ENCODE results near the gene CDH13. TPM values are rescaled to one million over a fixed set of nuclear protein-coding genes. Genes with fewer than 3 reads are reported as not detected.

The CDH13 gene
- total and polyA plus RNA-seq, 2 of the 8 experiments (the other 6 are each of a cell fraction or from before 2014, with no cell fraction given), result 2.3 to 2.4 TPM

GRCh38 chr16:83762141-83762991 lies 1135.6 kb downstream of the CDH13 start:
- Histone ChIP-seq H3K4me3 (ENCODE audit: extremely low read depth in 1 of 4, insufficient read depth in 2 of 4, low read depth in 3 of 4, low read length in 4 of 4) (no peak overlapping the region), H3K79me2 (ENCODE audit: control insufficient read depth in 1 of 2, insufficient read depth in 2 of 2, low read length in 2 of 2) (no peaks in the 10 kb centered on the region), H3K9ac (replicated peaks in 1 of 4; ENCODE audit: extremely low read depth in 1 of 4, low read depth in 3 of 4, low read length in 3 of 4) (no peak overlapping the region), H3K18ac (ENCODE audit: extremely low read depth, low read length) (no peak overlapping the region), H3K36me3 (ENCODE audit: control insufficient read depth in 2 of 4, insufficient read depth in 4 of 4, low read length in 3 of 4) (no peaks in the 10 kb centered on the region), H3K14ac (ENCODE audit: insufficient read length) (no peak overlapping the region), H4K91ac (replicated peaks; ENCODE audit: insufficient read length, low read length) (no peak overlapping the region), H3K23ac (ENCODE audit: insufficient read length) (no peak overlapping the region), H3K27ac (ENCODE audit: low read depth, low read length) (no peak overlapping the region), H4K8ac (ENCODE audit: extremely low read depth, insufficient read depth, low read length) (no peak overlapping the region), H3K4me1 (replicated peaks in 1 of 4; ENCODE audit: control insufficient read depth in 3 of 4, insufficient read depth in 4 of 4, low read length in 3 of 4) (no peaks in the 10 kb centered on the region), H3K4ac (replicated peaks; ENCODE audit: insufficient read length, low read depth, low read length) (no peak overlapping the region), H4K20me1 (replicated peaks in 1 of 2; ENCODE audit: control insufficient read depth in 1 of 2, insufficient read depth in 2 of 2, low read length in 2 of 2) (no peaks in the 10 kb centered on the region), H2BK12ac (ENCODE audit: low read depth, low read length) (no peak overlapping the region), H3K79me1 (ENCODE audit: low read depth, low read length) (no peaks in the 10 kb centered on the region), H3K4me2 (ENCODE audit: insufficient read depth in 1 of 2, low read depth in 2 of 2, low read length in 2 of 2) (no peak overlapping the region), H4K5ac (ENCODE audit: insufficient read length, low read depth, low read length) (no peak overlapping the region), H3K27me3 (replicated peaks in 1 of 4; ENCODE audit: control insufficient read depth in 3 of 4, extremely low read depth in 1 of 4, insufficient read depth in 3 of 4, low read length in 3 of 4) (peaks cover 0 to 1% (median 0%) of the 10 kb centered on the region in 4 experiments; a peak in 1 of 7 replicates), H3K56ac (replicated peaks; ENCODE audit: insufficient read length, low read depth, low read length) (no peak overlapping the region), H2AFZ (ENCODE audit: low read length) (peak overlapping the region; percentile 51; the same call in 1 of the 2 replicates), H2BK15ac (ENCODE audit: low read length) (no peak overlapping the region), H2BK120ac (replicated peaks; ENCODE audit: low read depth, low read length) (no peak overlapping the region), H3K23me2 (ENCODE audit: low read depth, low read length) (0 out of 2 replicates have a peak, but pooled peaks cover 2% of the 10 kb centered on the region), H2BK20ac (ENCODE audit: low read length) (no peak overlapping the region), H2AK5ac (ENCODE audit: low read depth, low read length) (no peak overlapping the region), H2BK5ac (ENCODE audit: low read depth, low read length) (no peak overlapping the region), H3K9me3 (ENCODE audit: insufficient read depth in 2 of 2, low read depth in 1 of 2, low read length in 1 of 2) (no peaks in the 10 kb centered on the region)
- POLR2A ChIA-PET (ENCODE audit: partially characterized antibody), result no interaction called here
- WGBS, 2 experiments (ENCODE audit: extremely low coverage in 1 of 2, insufficient coverage in 1 of 2, insufficient read length in 1 of 2, insufficient replicate concordance in 2 of 2, low coverage in 1 of 2, low lambda C conversion rate in 2 of 2, missing lambda C conversion rate in 1 of 2), result 88% methylated on average over 11 of the region's 11 CpGs; no CpG with 5 or more reads in 1 of the 2 experiments
- CTCF ChIA-PET (ENCODE audit: partially characterized antibody), result no interaction called here
- DNase-seq (ENCODE audit: low read depth in 1 of 2, low spot score in 2 of 2), result no peak
- TF ChIP-seq RFX5 (IDR thresholded peaks at IDR 0.05; ENCODE audit: borderline replicate concordance, low read depth, low read length) (no peak), USF2 (IDR thresholded peaks at IDR 0.05; ENCODE audit: low read length) (no peak), RXRA (IDR thresholded peaks at IDR 0.05; ENCODE audit: insufficient read depth, low read depth, low read length) (no peak), EGR1 (IDR thresholded peaks at IDR 0.05; ENCODE audit: borderline replicate concordance, low read depth, low read length) (no peak), MAX (IDR thresholded peaks at IDR 0.05) (no peak), EP300 (IDR thresholded peaks at IDR 0.05; ENCODE audit: borderline replicate concordance in 1 of 2, low read depth in 2 of 2, low read length in 2 of 2) (no peak), TAF7 (optimal IDR thresholded peaks at IDR 0.05; ENCODE audit: borderline replicate concordance, low read depth, low read length) (no peak)
- FAIRE-seq, result no peak
